ENCODE results near the gene SLC19A3. TPM values are rescaled to one million over a fixed set of nuclear protein-coding genes. Genes with fewer than 3 reads are reported as not detected.

SLC19A3 gene
- total RNA-seq, 1 experiment from 2014 or later = 2.3 TPM

GRCh38 chr2:227701556-227701955 is 16.3 kb downstream of the SLC19A3 start:
- Histone ChIP-seq H2AFZ (ENCODE audit: low read length) (no peak overlapping the region), H2AK5ac (ENCODE audit: insufficient read length, low read length) (no peak overlapping the region), H3K9me3 (ENCODE audit: control insufficient read depth, low read depth, low read length) (no peaks in the 10 kb centered on the region), H2BK5ac (ENCODE audit: insufficient read length, low read length) (no peak overlapping the region), H4K91ac (ENCODE audit: insufficient read length, low read depth, low read length) (no peak overlapping the region), H3K18ac (ENCODE audit: insufficient read length, low read depth, low read length) (no peak overlapping the region), H3T11ph (ENCODE audit: low read length) (no peak overlapping the region), H4K20me1 (ENCODE audit: control insufficient read depth, insufficient read depth, insufficient read length) (no peaks in the 10 kb centered on the region), H3K79me1 (ENCODE audit: insufficient read depth, low read depth, low read length, poor library complexity, severe bottlenecking) (no peaks in the 10 kb centered on the region), H2BK15ac (ENCODE audit: low read depth, low read length) (no peak overlapping the region), H3K56ac (ENCODE audit: insufficient read length, low read depth, low read length) (no peak overlapping the region), H3K27me3 (ENCODE audit: insufficient read depth, low read length) (no peaks in the 10 kb centered on the region), H3K4me2 (ENCODE audit: insufficient read depth, insufficient read length, low read length) (no peak overlapping the region), H3K4me1 (ENCODE audit: insufficient read depth, low read length) (no peaks in the 10 kb centered on the region), H2BK120ac (ENCODE audit: low read depth, low read length, poor library complexity, severe bottlenecking) (no peak overlapping the region), H3K4ac (ENCODE audit: low read depth, low read length) (no peak overlapping the region), H2BK20ac (ENCODE audit: low read depth, low read length, poor library complexity, severe bottlenecking) (no peak overlapping the region), H3K27ac (ENCODE audit: insufficient read length, low read depth, low read length) (no peak overlapping the region), H2BK12ac (ENCODE audit: insufficient read length, low read depth, low read length) (no peak overlapping the region), H4K8ac (replicated peaks; ENCODE audit: insufficient read length, low read depth, low read length) (no peak overlapping the region), H3K9ac (ENCODE audit: extremely low read depth, insufficient read length, low read length) (no peak overlapping the region), H3K23me2 (ENCODE audit: insufficient read length, low read depth, low read length, poor library complexity, severe bottlenecking) (no peaks in the 10 kb centered on the region), H4K5ac (ENCODE audit: insufficient read length, low read depth, low read length) (no peak overlapping the region), H3K14ac (ENCODE audit: insufficient read depth, low read length) (no peak overlapping the region), H3K79me2 (ENCODE audit: insufficient read depth, low read length) (no peaks in the 10 kb centered on the region), H3K23ac (ENCODE audit: insufficient read length, low read depth, low read length) (no peak overlapping the region)
- H3K27ac Mint-ChIP-seq = no peak overlapping the region
- peaks cover 0 to 8% (median 5%) of the 10 kb centered on the region in 3 experiments; a peak in 5 of 7 replicates for H3K36me3 Mint-ChIP-seq (ENCODE audit: insufficient read depth in 1 of 3, low read depth in 3 of 3)
- no peak overlapping the region for H3K4me3 Mint-ChIP-seq
- H3K4me1 Mint-ChIP-seq = peaks cover 0 to 8% of the 10 kb centered on the region in 2 experiments; a peak in 2 of 4 replicates
- H3K27me3 Mint-ChIP-seq (ENCODE audit: low read depth) = no peaks in the 10 kb centered on the region
- H3K9me3 Mint-ChIP-seq = no peaks in the 10 kb centered on the region; a peak in 1 of 5 replicates
- no peak for DNase-seq
- no CpG with 5 or more reads among the region's 3 CpGs for WGBS (ENCODE audit: extremely low coverage, insufficient read length, low lambda C conversion rate)
- no peak for TF ChIP-seq CTCF (conservative IDR thresholded peaks at IDR 0.05)

Data from H9 (cell line).